ENCODE data around the gene RETREG3. TPM values are rescaled to one million over a fixed set of nuclear protein-coding genes. Genes with fewer than 3 reads are reported as not detected.

Gene RETREG3
- total and polyA plus RNA-seq, 2 of the 13 experiments (the other 11 are each of a cell fraction or from before 2014, with no cell fraction given) = 47.0 to 55.8 TPM

DNA sequence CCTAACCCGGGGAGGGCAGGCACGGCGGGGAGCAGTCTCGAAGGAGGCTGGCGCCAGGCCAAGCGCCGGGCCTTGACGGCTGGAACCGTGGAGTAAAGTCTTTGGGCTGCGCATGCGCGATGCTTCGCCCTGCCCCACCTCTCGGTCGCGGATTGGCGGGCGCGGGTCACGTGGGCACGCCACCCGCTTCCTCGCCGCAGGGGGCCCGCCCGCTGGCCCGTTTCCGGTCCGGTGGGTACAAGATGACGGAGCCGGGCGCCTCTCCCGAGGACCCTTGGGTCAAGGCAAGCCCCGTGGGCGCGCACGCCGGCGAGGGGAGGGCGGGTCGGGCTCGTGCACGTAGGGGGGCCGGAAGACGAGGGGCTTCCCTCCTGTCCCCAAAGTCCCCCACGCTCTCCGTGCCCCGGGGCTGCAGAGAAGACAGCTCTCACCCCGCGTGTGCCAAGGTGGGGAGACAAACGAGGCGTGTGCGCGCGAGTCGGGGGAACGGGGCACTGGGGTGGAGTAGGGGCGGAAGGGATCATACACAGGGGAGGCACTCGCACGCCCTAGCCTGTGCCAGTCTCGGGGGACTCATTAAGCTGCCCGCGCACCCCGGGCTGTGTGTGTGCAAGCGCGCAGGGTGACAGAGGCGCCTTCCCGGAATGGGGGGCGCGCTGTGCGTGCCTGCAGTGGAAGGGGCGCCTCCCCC, 42.1 kb downstream of the RETREG3 start, which contains the start of gene MLX (continued):
- TF ChIP-seq ZNF598 (CRISPR knock-in tag; IDR thresholded peaks at IDR 0.05; ENCODE audit: borderline replicate concordance) (no peak), BCL6 (CRISPR knock-in tag; IDR thresholded peaks at IDR 0.05) (peak; percentile 26), ZNF557 (CRISPR knock-in tag; IDR thresholded peaks at IDR 0.05) (no peak; the same call in 1 of the 2 replicates), SP2 (CRISPR knock-in tag; IDR thresholded peaks at IDR 0.05) (peak; percentile 66), ZNF766 (CRISPR knock-in tag; IDR thresholded peaks at IDR 0.05; ENCODE audit: borderline replicate concordance) (no peak; the same call in 1 of the 2 replicates), TBX3 (IDR thresholded peaks at IDR 0.05; ENCODE audit: borderline replicate concordance) (no peak), ELF3 (CRISPR knock-in tag; IDR thresholded peaks at IDR 0.05) (peak; percentile 69; the same call in 1 of the 2 replicates), SAP130 (CRISPR knock-in tag; IDR thresholded peaks at IDR 0.05; ENCODE audit: low read depth) (peak; percentile 95), ZNF562 (CRISPR knock-in tag; IDR thresholded peaks at IDR 0.05; ENCODE audit: borderline replicate concordance) (no peak), HNRNPK (IDR thresholded peaks at IDR 0.05; ENCODE audit: low read depth, low read length, poor library complexity, severe bottlenecking) (peak; percentile 86), AKAP8 (CRISPR knock-in tag; IDR thresholded peaks at IDR 0.05) (peak; percentile 90)
- TF ChIP-seq, protein P1, sequence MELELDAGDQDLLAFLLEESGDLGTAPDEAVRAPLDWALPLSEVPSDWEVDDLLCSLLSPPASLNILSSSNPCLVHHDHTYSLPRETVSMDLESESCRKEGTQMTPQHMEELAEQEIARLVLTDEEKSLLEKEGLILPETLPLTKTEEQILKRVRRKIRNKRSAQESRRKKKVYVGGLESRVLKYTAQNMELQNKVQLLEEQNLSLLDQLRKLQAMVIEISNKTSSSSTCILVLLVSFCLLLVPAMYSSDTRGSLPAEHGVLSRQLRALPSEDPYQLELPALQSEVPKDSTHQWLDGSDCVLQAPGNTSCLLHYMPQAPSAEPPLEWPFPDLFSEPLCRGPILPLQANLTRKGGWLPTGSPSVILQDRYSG (CRISPR knock-in tag; IDR thresholded peaks at IDR 0.05) = 0 out of 2 replicates have a peak, but pooled peaks have one; percentile 72
- TF ChIP-seq, protein P2, sequence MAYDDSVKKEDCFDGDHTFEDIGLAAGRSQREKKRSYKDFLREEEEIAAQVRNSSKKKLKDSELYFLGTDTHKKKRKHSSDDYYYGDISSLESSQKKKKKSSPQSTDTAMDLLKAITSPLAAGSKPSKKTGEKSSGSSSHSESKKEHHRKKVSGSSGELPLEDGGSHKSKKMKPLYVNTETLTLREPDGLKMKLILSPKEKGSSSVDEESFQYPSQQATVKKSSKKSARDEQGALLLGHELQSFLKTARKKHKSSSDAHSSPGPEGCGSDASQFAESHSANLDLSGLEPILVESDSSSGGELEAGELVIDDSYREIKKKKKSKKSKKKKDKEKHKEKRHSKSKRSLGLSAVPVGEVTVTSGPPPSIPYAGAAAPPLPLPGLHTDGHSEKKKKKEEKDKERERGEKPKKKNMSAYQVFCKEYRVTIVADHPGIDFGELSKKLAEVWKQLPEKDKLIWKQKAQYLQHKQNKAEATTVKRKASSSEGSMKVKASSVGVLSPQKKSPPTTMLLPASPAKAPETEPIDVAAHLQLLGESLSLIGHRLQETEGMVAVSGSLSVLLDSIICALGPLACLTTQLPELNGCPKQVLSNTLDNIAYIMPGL (CRISPR knock-in tag; IDR thresholded peaks at IDR 0.05; ENCODE audit: borderline replicate concordance in 1 of 2, low read depth in 1 of 2) = peak; percentile 88 to 91
- TF ChIP-seq, protein P3, sequence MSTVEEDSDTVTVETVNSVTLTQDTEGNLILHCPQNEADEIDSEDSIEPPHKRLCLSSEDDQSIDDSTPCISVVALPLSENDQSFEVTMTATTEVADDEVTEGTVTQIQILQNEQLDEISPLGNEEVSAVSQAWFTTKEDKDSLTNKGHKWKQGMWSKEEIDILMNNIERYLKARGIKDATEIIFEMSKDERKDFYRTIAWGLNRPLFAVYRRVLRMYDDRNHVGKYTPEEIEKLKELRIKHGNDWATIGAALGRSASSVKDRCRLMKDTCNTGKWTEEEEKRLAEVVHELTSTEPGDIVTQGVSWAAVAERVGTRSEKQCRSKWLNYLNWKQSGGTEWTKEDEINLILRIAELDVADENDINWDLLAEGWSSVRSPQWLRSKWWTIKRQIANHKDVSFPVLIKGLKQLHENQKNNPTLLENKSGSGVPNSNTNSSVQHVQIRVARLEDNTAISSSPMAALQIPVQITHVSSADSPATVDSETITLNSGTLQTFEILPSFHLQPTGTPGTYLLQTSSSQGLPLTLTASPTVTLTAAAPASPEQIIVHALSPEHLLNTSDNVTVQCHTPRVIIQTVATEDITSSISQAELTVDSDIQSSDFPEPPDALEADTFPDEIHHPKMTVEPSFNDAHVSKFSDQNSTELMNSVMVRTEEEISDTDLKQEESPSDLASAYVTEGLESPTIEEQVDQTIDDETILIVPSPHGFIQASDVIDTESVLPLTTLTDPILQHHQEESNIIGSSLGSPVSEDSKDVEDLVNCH (CRISPR knock-in tag; IDR thresholded peaks at IDR 0.05) = 0 out of 2 replicates have a peak, but pooled peaks have one; percentile 92
- TF ChIP-seq, protein P4, sequence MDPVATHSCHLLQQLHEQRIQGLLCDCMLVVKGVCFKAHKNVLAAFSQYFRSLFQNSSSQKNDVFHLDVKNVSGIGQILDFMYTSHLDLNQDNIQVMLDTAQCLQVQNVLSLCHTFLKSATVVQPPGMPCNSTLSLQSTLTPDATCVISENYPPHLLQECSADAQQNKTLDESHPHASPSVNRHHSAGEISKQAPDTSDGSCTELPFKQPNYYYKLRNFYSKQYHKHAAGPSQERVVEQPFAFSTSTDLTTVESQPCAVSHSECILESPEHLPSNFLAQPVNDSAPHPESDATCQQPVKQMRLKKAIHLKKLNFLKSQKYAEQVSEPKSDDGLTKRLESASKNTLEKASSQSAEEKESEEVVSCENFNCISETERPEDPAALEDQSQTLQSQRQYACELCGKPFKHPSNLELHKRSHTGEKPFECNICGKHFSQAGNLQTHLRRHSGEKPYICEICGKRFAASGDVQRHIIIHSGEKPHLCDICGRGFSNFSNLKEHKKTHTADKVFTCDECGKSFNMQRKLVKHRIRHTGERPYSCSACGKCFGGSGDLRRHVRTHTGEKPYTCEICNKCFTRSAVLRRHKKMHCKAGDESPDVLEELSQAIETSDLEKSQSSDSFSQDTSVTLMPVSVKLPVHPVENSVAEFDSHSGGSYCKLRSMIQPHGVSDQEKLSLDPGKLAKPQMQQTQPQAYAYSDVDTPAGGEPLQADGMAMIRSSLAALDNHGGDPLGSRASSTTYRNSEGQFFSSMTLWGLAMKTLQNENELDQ (CRISPR knock-in tag; IDR thresholded peaks at IDR 0.05; ENCODE audit: borderline replicate concordance) = peak; percentile 81; the same call in 1 of the 2 replicates
- TF ChIP-seq, protein P5, sequence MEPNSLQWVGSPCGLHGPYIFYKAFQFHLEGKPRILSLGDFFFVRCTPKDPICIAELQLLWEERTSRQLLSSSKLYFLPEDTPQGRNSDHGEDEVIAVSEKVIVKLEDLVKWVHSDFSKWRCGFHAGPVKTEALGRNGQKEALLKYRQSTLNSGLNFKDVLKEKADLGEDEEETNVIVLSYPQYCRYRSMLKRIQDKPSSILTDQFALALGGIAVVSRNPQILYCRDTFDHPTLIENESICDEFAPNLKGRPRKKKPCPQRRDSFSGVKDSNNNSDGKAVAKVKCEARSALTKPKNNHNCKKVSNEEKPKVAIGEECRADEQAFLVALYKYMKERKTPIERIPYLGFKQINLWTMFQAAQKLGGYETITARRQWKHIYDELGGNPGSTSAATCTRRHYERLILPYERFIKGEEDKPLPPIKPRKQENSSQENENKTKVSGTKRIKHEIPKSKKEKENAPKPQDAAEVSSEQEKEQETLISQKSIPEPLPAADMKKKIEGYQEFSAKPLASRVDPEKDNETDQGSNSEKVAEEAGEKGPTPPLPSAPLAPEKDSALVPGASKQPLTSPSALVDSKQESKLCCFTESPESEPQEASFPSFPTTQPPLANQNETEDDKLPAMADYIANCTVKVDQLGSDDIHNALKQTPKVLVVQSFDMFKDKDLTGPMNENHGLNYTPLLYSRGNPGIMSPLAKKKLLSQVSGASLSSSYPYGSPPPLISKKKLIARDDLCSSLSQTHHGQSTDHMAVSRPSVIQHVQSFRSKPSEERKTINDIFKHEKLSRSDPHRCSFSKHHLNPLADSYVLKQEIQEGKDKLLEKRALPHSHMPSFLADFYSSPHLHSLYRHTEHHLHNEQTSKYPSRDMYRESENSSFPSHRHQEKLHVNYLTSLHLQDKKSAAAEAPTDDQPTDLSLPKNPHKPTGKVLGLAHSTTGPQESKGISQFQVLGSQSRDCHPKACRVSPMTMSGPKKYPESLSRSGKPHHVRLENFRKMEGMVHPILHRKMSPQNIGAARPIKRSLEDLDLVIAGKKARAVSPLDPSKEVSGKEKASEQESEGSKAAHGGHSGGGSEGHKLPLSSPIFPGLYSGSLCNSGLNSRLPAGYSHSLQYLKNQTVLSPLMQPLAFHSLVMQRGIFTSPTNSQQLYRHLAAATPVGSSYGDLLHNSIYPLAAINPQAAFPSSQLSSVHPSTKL (CRISPR knock-in tag; IDR thresholded peaks at IDR 0.05) = peak; percentile 67; the same call in 1 of the 2 replicates

Data from HepG2 (cell line).